K562 (cell line): Measurements from ENCODE around the gene WSCD2. TPM values are rescaled to one million over a fixed set of nuclear protein-coding genes. Genes with fewer than 3 reads are reported as not detected.
A peak's percentile ranks its signal among the peaks of the same experiment; 100 is the strongest.

Experiments
- ATAC-seq: fragments of 200-7000 bp; cut with Tn5 transposase; 3 replicates; pipeline ENCODE4 v1.9.1; 2020; ENCODE audit warnings: moderate library complexity
- BruUV-seq: library from RNA; stranded (reverse); fragments of 400-500 nt; replicated peaks from 2 replicates; lab custom pipeline; 2021; lab: Mats Ljungman, UMichigan
- CTCF ChIA-PET: fragments of 300-600 bp; formaldehyde crosslinking; extraction: SDS; loops from one replicate; lab custom pipeline; 2021; ENCODE audit warnings: low intra/inter-chr PET ratio; lab: Yijun Ruan, JAX
- POLR2A ChIA-PET: fragments of 300-600, 350-650 bp; sonication (Branson Sonifier 250); formaldehyde crosslinking; extraction: SDS; loops from one replicate; lab custom pipeline; 2021; ENCODE audit warnings: antibody characterized with exemption, inconsistent platforms; lab: Yijun Ruan, JAX
- DNase-seq, 4 experiments: peaks; one replicate each; pipeline versions ENCODE4 v3.0.0 to v3.0.0-alpha.2; 2011 to 2018; ENCODE audit warnings: low spot score in 3 of 4, mixed read lengths in 3 of 4; ENCODE audit errors: extremely low read depth in 1 of 4
- FAIRE-seq: peaks from 2 replicates; lab custom pipeline; 2011; peaks lifted over from hg19 to GRCh38; lab: Jason Lieb, UNC
- H2AFZ ChIP-seq: 2 replicates; pipeline ENCODE4 v1.6.0; 2011; ENCODE audit warnings: low read depth, low read length, control low read depth, inconsistent platforms
- H3K27ac ChIP-seq: fragments of 200-600 bp; 3 replicates; pipeline ENCODE4 v1.8.0; 2011; ENCODE audit warnings: low read depth, mild to moderate bottlenecking, control low read depth, inconsistent platforms, low read length, moderate library complexity, mixed read lengths; ENCODE audit errors: extremely low read depth
- H3K27me3 ChIP-seq, 2 experiments: fragments of 300-600 bp in 1 of 2; 2 replicates in 1 of 2; 3 replicates in 1 of 2; pipeline versions ENCODE4 v1.6.0 to v1.8.0; 2011; ENCODE audit warnings: inconsistent platforms in 2 of 2, low read length in 2 of 2, mild to moderate bottlenecking in 1 of 2, mixed read lengths in 1 of 2, moderate library complexity in 1 of 2; ENCODE audit not compliant: control insufficient read depth in 2 of 2, insufficient read depth in 2 of 2
- H3K36me3 ChIP-seq: fragments of 300-600 bp; 3 replicates; pipeline ENCODE4 v1.8.0; 2011; ENCODE audit warnings: mild to moderate bottlenecking, low read length, inconsistent platforms; ENCODE audit not compliant: control insufficient read depth, insufficient read depth
- H3K4me1 ChIP-seq, 2 experiments: fragments of 200-600 bp in 1 of 2; replicated peaks in 1 of 2; 2 replicates in 1 of 2; 3 replicates in 1 of 2; pipeline versions ENCODE4 v1.5.1 to v1.8.0; 2011; ENCODE audit warnings: inconsistent platforms in 2 of 2, low read length in 2 of 2, mild to moderate bottlenecking in 1 of 2, mixed read lengths in 1 of 2, moderate library complexity in 1 of 2; ENCODE audit not compliant: control insufficient read depth in 2 of 2, insufficient read depth in 2 of 2
- H3K4me2 ChIP-seq: 2 replicates; pipeline ENCODE4 v1.6.1; 2011; ENCODE audit warnings: low read length, control low read depth, inconsistent platforms, mixed read lengths; ENCODE audit not compliant: insufficient read depth
- H3K4me3 ChIP-seq: fragments of 200-600 bp; sonication (generic), shearing (Covaris generic); 2 replicates; pipeline ENCODE4 v1.5.1; 2016; ENCODE audit warnings: control low read depth, inconsistent platforms
- H3K79me2 ChIP-seq: fragments of 200-600 bp; 3 replicates; pipeline ENCODE4 v1.8.0; 2011; ENCODE audit warnings: low read length, inconsistent platforms; ENCODE audit not compliant: control insufficient read depth, insufficient read depth
- H3K9ac ChIP-seq, 2 experiments: 2 replicates each; pipeline versions ENCODE4 v1.6.0 to v1.6.1; 2011; ENCODE audit warnings: low read depth in 2 of 2, low read length in 2 of 2, control low read depth in 1 of 2, inconsistent platforms in 1 of 2, mild to moderate bottlenecking in 1 of 2, mixed read lengths in 1 of 2; ENCODE audit not compliant: insufficient read depth in 1 of 2
- H3K9me1 ChIP-seq: one replicate; pipeline ENCODE4 v1.6.0; 2011; ENCODE audit warnings: inconsistent platforms, mild to moderate bottlenecking, low read length, moderate library complexity; ENCODE audit not compliant: control insufficient read depth, insufficient read depth
- H3K9me3 ChIP-seq: replicated peaks from 2 replicates; pipeline ENCODE4 v1.5.1; 2011; ENCODE audit warnings: low read depth, low read length, inconsistent platforms; ENCODE audit not compliant: control insufficient read depth, insufficient read depth
- H4K20me1 ChIP-seq: replicated peaks from 2 replicates; pipeline ENCODE4 v1.6.1; 2011; ENCODE audit warnings: low read length, inconsistent platforms, mixed read lengths; ENCODE audit not compliant: control insufficient read depth, insufficient read depth
- ATF1 ChIP-seq, 2 experiments: fragments of 450-650 bp in 1 of 2; IDR thresholded peaks; 2 replicates each; pipeline ENCODE4 v1.6.1; 2016; ENCODE audit warnings: missing compliant biosample characterization in 1 of 2, missing genetic modification characterization in 1 of 2
- CGGBP1 ChIP-seq: fragments of 250-450 bp; sonication (Bioruptor Pico); IDR thresholded peaks from 2 replicates; pipeline ENCODE4 v1.9.0; 2021; ENCODE audit warnings: mild to moderate bottlenecking
- ETV1 ChIP-seq: fragments of 450-650 bp; conservative IDR thresholded peaks from 2 replicates; pipeline ENCODE4 v1.6.1; 2016; ENCODE audit warnings: missing genetic modification characterization, control low read depth, low read depth, missing compliant biosample characterization
- FOXP1 ChIP-seq: sonication (generic); formaldehyde crosslinking; IDR thresholded peaks from 2 replicates; pipeline ENCODE4 v1.8.0; 2022; ENCODE audit warnings: mild to moderate bottlenecking, missing genetic modification reagents
- HIVEP1 ChIP-seq: fragments of 250-450 bp; sonication (Bioruptor Pico); IDR thresholded peaks from 2 replicates; pipeline ENCODE4 v1.4.0; 2020; ENCODE audit warnings: mild to moderate bottlenecking
- KDM4B ChIP-seq, 2 experiments: fragments of 450-650 bp in 1 of 2; sonication (generic) in 1 of 2; IDR thresholded peaks; 2 replicates each; pipeline ENCODE4 v1.6.1; 2016 to 2017; ENCODE audit warnings: borderline replicate concordance in 2 of 2, antibody characterized with exemption in 1 of 2, low read depth in 1 of 2, mild to moderate bottlenecking in 1 of 2
- MEF2D ChIP-seq: conservative IDR thresholded peaks from 2 replicates; pipeline ENCODE4 v1.6.1; 2016; ENCODE audit warnings: low read depth, missing genetic modification characterization, missing compliant biosample characterization
- NFYB ChIP-seq: IDR thresholded peaks from 2 replicates; pipeline ENCODE4 v1.6.1; 2011; ENCODE audit warnings: mild to moderate bottlenecking, moderate library complexity; ENCODE audit not compliant: insufficient read length; ENCODE audit errors: extremely low read depth
- PRDM10 ChIP-seq: fragments of 450-650 bp; IDR thresholded peaks from 2 replicates; pipeline ENCODE4 v1.6.1; 2018; ENCODE audit not compliant: partially characterized antibody
- ZNF124 ChIP-seq: sonication (generic); formaldehyde crosslinking; IDR thresholded peaks from 2 replicates; pipeline ENCODE4 v1.8.1; 2022; ENCODE audit warnings: missing genetic modification reagents
- ZNF511 ChIP-seq: sonication (generic); formaldehyde crosslinking; IDR thresholded peaks from 2 replicates; pipeline ENCODE4 v1.8.0; 2022; ENCODE audit warnings: mild to moderate bottlenecking, missing genetic modification reagents
- WGBS: fragments of 100-300 bp; shearing (Covaris generic); methylation state at CpG from one replicate; pipeline ENCODE4 v1.1.6; 2016; ENCODE audit warnings: low coverage, mixed read lengths; ENCODE audit not compliant: insufficient coverage; ENCODE audit errors: missing lambda C conversion rate; 5-methylcytosine and 5-hydroxymethylcytosine counted together
- in situ Hi-C: fragments of 300-500 bp; cut with MboI; formaldehyde crosslinking; loops from 4 replicates; pipeline ENCODE4 v1.15.0; 2018; ENCODE audit warnings: inconsistent platforms, mixed read lengths
- intact Hi-C: fragments of 100-400 bp; cut with micrococcal nuclease; formaldehyde crosslinking; loops from 2 replicates; pipeline ENCODE4 v1.14.2; 2022
- polyA plus RNA-seq, 8 experiments: library from polyadenylated mRNA; depleted of rRNA in 4 of 8; stranded (reverse) in 5 of 8; unstranded in 3 of 8; fragments of >200 nt; fragmentation: Nextera tagmentation in 2 of 8; fragmentation: Illumina TruSeq in 1 of 8; extraction: Ambion mirVana in 2 of 8; extraction: Trizol in 1 of 8; gene quantifications; 2 replicates each; pipeline versions ENCODE4 v1.2.1 to v1.2.3, GENCODE V29; 2011 to 2014; ENCODE audit warnings: inconsistent platforms in 1 of 8, missing spikeins in 1 of 8
- total RNA-seq, 7 experiments: library from RNA; depleted of rRNA in 6 of 7; stranded (reverse); fragments of >200 nt in 6 of 7; fragmentation: Illumina TruSeq in 2 of 7; extraction: Trizol in 2 of 7; gene quantifications; 2 replicates each; pipeline versions ENCODE4 v1.2.1 to v1.2.3, GENCODE V29; 2011 to 2021; ENCODE audit warnings: low replicate concordance in 1 of 7

Gene WSCD2
- total and polyA plus RNA-seq, 9 of the 15 experiments (the other 6 are each of a cell fraction or from before 2014, with no cell fraction given) = 0.72 to 14.1 (median 4.0) TPM

- Histone ChIP-seq H3K4me3 (no peak overlapping the region), H3K27me3 (peaks cover 0 to 28% of the 10 kb centered on the region in 2 experiments; a peak in 2 of 5 replicates), H3K27ac (no peak overlapping the region), H3K4me2 (no peak overlapping the region), H3K9me3 (no peaks in the 10 kb centered on the region)
- WGBS = 3% methylated on average over 3 of the region's 3 CpGs
- CTCF ChIA-PET = no interaction called here
- intact Hi-C loops = no loop called here
- TF ChIP-seq NFYB (no peak), ETV1 (tag) (0 out of 2 replicates have a peak, but pooled peaks have one; percentile 30)
- TF ChIP-seq, all 486 proteins: peak for 1
- in situ Hi-C loops = no loop called here
- H3K79me2 ChIP-seq = no peaks in the 10 kb centered on the region
- no peaks in the 10 kb centered on the region for H4K20me1 ChIP-seq
- DNase-seq (no peak), ATAC-seq (no peak), FAIRE-seq (no peak)
- H3K9ac ChIP-seq = no peak overlapping the region
- H3K9me1 ChIP-seq = no peaks in the 10 kb centered on the region
- no TSS peak for BruUV-seq
- H3K36me3 ChIP-seq = no peaks in the 10 kb centered on the region
- no peak overlapping the region for H2AFZ ChIP-seq
- POLR2A ChIA-PET = no interaction called here
- H3K4me1 ChIP-seq = no peaks in the 10 kb centered on the region
Measured at GRCh38 chr12:108282676-108283075, 153.6 kb downstream of the WSCD2 start.

- intact Hi-C loops = no loop called here
- Histone ChIP-seq H3K27me3 (peaks cover 0 to 31% of the 10 kb centered on the region in 2 experiments; a peak in 2 of 5 replicates), H3K4me1 (no peaks in the 10 kb centered on the region), H2AFZ (no peak overlapping the region), H3K4me2 (no peak overlapping the region), H3K9ac (no peak overlapping the region), H4K20me1 (no peaks in the 10 kb centered on the region; the same call in 1 of the 2 replicates), H3K27ac (no peak overlapping the region), H3K9me3 (no peaks in the 10 kb centered on the region), H3K9me1 (no peaks in the 10 kb centered on the region), H3K36me3 (no peaks in the 10 kb centered on the region), H3K4me3 (no peak overlapping the region), H3K79me2 (no peaks in the 10 kb centered on the region)
- FAIRE-seq (no peak), ATAC-seq (no peak), DNase-seq (no peak)
- BruUV-seq = no TSS peak
- in situ Hi-C loops = no loop called here
- CTCF ChIA-PET = no interaction called here
- 0% methylated on average over 7 of the region's 7 CpGs for WGBS
- POLR2A ChIA-PET = interaction anchor here (0.6 to 1.3 kb wide), 3 partner anchors 11 to 307 kb away, joined by 3 read pairs; no protein-coding TSS in a partner anchor
- TF ChIP-seq FOXP1 = no peak
- TF ChIP-seq ZNF511 (CRISPR knock-in tag) = no peak
- TF ChIP-seq ATF1 (CRISPR knock-in tag; IDR thresholded peaks at IDR 0.05) = no peak
- no peak for TF ChIP-seq ATF1 (tag; IDR thresholded peaks at IDR 0.05)
- no peak for TF ChIP-seq KDM4B (IDR thresholded peaks at IDR 0.05; ENCODE audit: borderline replicate concordance in 2 of 2, low read depth in 1 of 2)
- TF ChIP-seq HIVEP1 (CRISPR knock-in tag) = no peak
- no peak for TF ChIP-seq CGGBP1 (CRISPR knock-in tag)
- no peak for TF ChIP-seq ZNF124 (CRISPR knock-in tag)
- TF ChIP-seq MEF2D (tag) = no peak
- no peak for TF ChIP-seq PRDM10
Measured at GRCh38 chr12:108284163-108284562, 155.1 kb downstream of the WSCD2 start.
